Body of pancreas (tissue), 4 donors: ENCODE measurements around the gene CHST3. TPM values are rescaled to one million over a fixed set of nuclear protein-coding genes. Genes with fewer than 3 reads are reported as not detected.

ENCODE experiments used
- ATAC-seq: fragments of 150-250 bp; one replicate; pipeline ENCODE4 v1.9.1; 2016
- DNase-seq, 4 donors: peaks; one replicate each; pipeline ENCODE4 v3.0.0-alpha.2; 2019
- H3K27ac ChIP-seq, 4 donors: fragments of 200-600 bp; sonication (generic); 1 replicate in 3 of 4; 2 replicates in 1 of 4; pipeline versions ENCODE4 v1.5.1 to v1.6.1; 2016 to 2019; ENCODE audit warnings: mild to moderate bottlenecking in 1 of 4, mixed read lengths in 1 of 4, moderate library complexity in 1 of 4
- H3K27me3 ChIP-seq, 2 donors: fragments of 200-600 bp; sonication (generic); one replicate each; pipeline ENCODE4 v1.6.0; 2016; ENCODE audit warnings: mild to moderate bottlenecking in 1 of 2
- H3K36me3 ChIP-seq, 2 donors: fragments of 200-600 bp; sonication (generic); replicated peaks in 1 of 2; 2 replicates each; pipeline ENCODE4 v1.5.1; 2016; ENCODE audit warnings: low read depth in 2 of 2; ENCODE audit not compliant: insufficient read depth in 1 of 2
- H3K4me1 ChIP-seq: fragments of 200-600 bp; sonication (generic); one replicate; pipeline ENCODE4 v1.6.0; 2016
- H3K4me3 ChIP-seq, 2 donors: fragments of 200-600 bp; sonication (generic); 1 replicate in 1 of 2; 2 replicates in 1 of 2; pipeline ENCODE4 v1.5.1; 2016 to 2019
- H3K9me3 ChIP-seq, 3 donors: fragments of 200-600 bp; sonication (generic); 1 replicate in 2 of 3; 2 replicates in 1 of 3; pipeline ENCODE4 v1.5.1; 2016
- POLR2A ChIP-seq, 3 donors: fragments of 450-650 bp; IDR thresholded peaks; one replicate each; pipeline ENCODE4 v1.6.1; 2016; ENCODE audit warnings: antibody characterized with exemption in 3 of 3, mild to moderate bottlenecking in 2 of 3
- WGBS, 2 donors: methylation state at CpG; one replicate each; pipeline ENCODE4 v1.1.5; 2017; 5-methylcytosine and 5-hydroxymethylcytosine counted together
- intact Hi-C: fragments of 100-400 bp; cut with DNase I; formaldehyde crosslinking; loops from one replicate; pipeline ENCODE4 v1.15.1; 2023
- total RNA-seq, 2 donors: library from RNA; depleted of rRNA; stranded (reverse); fragments of >200 nt; gene quantifications; one replicate each; pipeline ENCODE4 v1.1.0, GENCODE V29; 2016
- TF ChIP-seq, protein P1 (sequence below), 7 experiments: fragments of 450-650 bp in 4 of 7; fragments of 200-600 bp in 3 of 7; sonication (generic) in 3 of 7; IDR thresholded peaks; one replicate each; pipeline ENCODE4 v1.5.1; 2016 to 2019; ENCODE audit warnings: antibody characterized with exemption in 7 of 7

Gene CHST3
- total RNA-seq, 2 donors from 2014 or later, result 8.6 to 19.4 TPM

DNA sequence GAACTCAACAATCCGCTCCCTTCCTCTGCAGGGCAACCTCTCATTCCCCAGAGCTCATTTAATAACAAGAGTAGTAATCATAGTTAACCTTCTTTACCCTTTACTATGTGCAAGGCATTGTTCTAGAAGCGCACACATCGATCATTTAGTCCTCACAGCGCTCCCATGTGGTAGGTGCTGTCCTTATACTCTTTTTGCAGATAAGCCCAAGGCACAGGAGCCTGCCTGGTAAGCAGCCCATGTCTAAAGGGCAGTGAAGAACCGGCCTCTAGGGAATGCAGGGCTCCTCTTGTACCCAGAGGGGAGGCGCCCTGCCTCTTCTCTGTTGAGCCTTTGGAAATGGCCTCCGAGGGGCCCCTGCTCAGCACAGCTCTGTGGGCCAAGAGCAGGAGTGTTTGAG is 14.3 kb downstream of the CHST3 start:
- H3K27me3 ChIP-seq, result no peaks in the 10 kb centered on the region
- no peaks in the 10 kb centered on the region for H3K9me3 ChIP-seq
- peak overlapping the region in 3 of 4 donors; percentile 73 to 81 (median 77) for H3K27ac ChIP-seq
- peak in 1 of 4 donors; percentile 27 for DNase-seq
- no peak for ATAC-seq
- intact Hi-C loops, result no loop called here
- peaks cover 96% of the 10 kb centered on the region for H3K4me1 ChIP-seq
- WGBS, 2 donors, result 68 to 71% methylated on average over 6 to 7 of the region's 7 CpGs
- TF ChIP-seq, protein P1, sequence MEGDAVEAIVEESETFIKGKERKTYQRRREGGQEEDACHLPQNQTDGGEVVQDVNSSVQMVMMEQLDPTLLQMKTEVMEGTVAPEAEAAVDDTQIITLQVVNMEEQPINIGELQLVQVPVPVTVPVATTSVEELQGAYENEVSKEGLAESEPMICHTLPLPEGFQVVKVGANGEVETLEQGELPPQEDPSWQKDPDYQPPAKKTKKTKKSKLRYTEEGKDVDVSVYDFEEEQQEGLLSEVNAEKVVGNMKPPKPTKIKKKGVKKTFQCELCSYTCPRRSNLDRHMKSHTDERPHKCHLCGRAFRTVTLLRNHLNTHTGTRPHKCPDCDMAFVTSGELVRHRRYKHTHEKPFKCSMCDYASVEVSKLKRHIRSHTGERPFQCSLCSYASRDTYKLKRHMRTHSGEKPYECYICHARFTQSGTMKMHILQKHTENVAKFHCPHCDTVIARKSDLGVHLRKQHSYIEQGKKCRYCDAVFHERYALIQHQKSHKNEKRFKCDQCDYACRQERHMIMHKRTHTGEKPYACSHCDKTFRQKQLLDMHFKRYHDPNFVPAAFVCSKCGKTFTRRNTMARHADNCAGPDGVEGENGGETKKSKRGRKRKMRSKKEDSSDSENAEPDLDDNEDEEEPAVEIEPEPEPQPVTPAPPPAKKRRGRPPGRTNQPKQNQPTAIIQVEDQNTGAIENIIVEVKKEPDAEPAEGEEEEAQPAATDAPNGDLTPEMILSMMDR (IDR thresholded peaks at IDR 0.05), result peak in 2 of 7 experiments; percentile 1 to 22
- no peak for TF ChIP-seq POLR2A (IDR thresholded peaks at IDR 0.05)
- H3K36me3 ChIP-seq, result no peaks in the 10 kb centered on the region
- H3K4me3 ChIP-seq, result no peak overlapping the region

DNA sequence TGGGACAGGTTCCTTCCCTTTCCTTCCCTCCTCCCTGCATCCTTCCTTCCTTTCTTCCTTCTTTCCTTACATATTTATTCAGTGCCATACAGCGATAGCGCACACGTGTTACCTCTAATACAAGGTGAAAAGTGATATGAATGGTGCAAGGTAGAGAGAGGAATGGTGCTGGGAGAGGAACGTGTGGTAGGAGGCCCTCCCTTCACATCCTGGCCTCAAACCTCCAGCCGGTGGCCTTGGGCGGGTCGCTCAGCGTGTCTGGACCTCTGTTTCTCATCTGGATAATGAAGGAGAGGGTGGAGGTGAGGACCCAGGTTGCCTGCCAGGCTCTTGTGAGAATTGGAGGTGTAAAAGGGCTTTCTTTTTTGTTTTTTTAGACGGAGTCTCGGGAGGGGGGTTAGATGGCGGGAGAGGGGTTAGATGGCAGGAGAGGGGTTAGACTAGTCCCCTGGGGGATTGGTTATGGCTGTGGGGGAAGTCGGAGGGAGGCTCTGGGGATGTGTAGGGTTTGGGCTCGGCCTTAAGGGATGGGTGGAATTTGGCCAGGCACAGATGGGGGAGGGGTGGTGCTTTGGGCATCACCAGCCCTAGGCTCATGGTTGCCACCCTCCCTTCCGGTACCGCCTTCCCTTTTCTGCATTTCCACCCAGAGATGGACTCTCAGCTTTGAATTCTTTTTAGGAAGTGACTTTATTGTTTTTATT is 14.9 kb downstream of the CHST3 start:
- H3K4me3 ChIP-seq, result no peak overlapping the region
- H3K27ac ChIP-seq, result peak overlapping the region; percentile 23 to 81 (median 75)
- intact Hi-C loops, result no loop called here
- TF ChIP-seq, protein P1 (IDR thresholded peaks at IDR 0.05), result no peak
- no peak for TF ChIP-seq POLR2A (IDR thresholded peaks at IDR 0.05)
- H3K4me1 ChIP-seq, result peaks cover 93% of the 10 kb centered on the region
- H3K9me3 ChIP-seq, result no peaks in the 10 kb centered on the region
- WGBS, 2 donors, result 72 to 74% methylated on average over 15 of the region's 15 CpGs
- no peak for DNase-seq
- no peaks in the 10 kb centered on the region for H3K27me3 ChIP-seq
- no peak for ATAC-seq
- H3K36me3 ChIP-seq, result no peaks in the 10 kb centered on the region

DNA sequence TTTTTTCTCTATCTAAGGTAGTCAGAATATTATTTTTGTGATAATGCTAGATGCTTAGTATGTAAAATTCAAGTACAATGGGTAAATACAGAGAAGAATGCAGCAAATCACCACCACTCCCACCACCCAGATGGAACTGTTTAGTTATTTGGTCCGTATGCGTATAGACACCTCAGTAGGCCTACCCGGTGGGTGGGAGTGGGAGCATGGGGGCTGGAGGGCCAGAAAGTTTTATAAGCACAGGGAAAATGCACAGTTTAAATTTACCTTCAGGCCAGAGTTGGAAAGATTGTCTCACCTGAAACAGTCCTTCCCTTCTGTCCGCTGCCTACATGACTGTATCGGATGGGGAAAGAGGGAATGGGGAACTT is 15.5 kb downstream of the CHST3 start:
- ATAC-seq (no peak), DNase-seq (no peak)
- Histone ChIP-seq H3K9me3 (no peaks in the 10 kb centered on the region), H3K4me1 (peaks cover 93% of the 10 kb centered on the region), H3K36me3 (no peaks in the 10 kb centered on the region), H3K27me3 (no peaks in the 10 kb centered on the region), H3K4me3 (no peak overlapping the region), H3K27ac (peak overlapping the region in 3 of 4 donors; percentile 73 to 81 (median 77))
- TF ChIP-seq, protein P1 (IDR thresholded peaks at IDR 0.05), result no peak
- TF ChIP-seq POLR2A (IDR thresholded peaks at IDR 0.05), result no peak
- WGBS, 2 donors, result 85 to 91% methylated on average over 5 of the region's 5 CpGs
- intact Hi-C loops, result no loop called here

DNA sequence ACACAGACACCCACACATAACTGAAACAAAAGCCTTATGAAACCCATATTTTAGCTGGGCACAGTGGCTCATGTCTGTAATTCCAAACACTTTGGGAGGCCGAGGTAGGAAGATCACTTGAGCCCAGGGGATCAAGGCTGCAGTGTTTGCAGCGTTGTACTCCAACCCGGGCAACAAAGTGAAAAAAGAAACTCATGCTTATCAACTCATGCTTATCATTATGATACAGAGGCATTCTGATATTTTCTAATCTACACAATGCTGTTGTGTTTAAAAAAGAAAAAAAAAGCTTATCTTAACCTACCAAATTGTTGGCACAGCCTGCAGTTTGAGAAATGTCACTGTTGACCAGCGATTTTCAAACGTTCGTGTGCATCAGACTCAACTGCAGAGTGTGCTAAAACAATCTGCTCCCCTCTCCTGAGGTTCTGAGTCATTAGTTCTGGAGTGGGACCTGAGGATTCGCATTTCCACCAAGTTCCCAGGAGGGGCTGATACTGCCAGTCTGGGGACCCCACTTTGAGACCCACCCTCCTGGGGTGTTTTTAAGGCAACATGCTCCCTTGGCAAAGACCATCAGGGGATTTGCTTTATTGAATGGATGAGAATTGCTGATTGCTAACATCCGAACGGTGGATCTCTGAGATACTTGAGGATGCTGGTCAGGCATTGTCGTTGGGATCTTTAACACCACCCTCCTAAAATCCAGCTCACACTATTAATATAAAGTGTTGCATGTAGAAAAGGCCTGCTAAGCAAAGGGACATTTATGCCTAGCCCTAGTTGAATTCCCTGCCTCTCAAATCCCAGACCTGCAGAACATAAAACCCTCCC is 16.2 kb downstream of the CHST3 start:
- H3K4me1 ChIP-seq, result peaks cover 93% of the 10 kb centered on the region
- intact Hi-C loops, result no loop called here
- peak; percentile 47 for ATAC-seq
- 30 to 35% methylated on average over 10 of the region's 10 CpGs for WGBS, 2 donors
- H3K4me3 ChIP-seq, result no peak overlapping the region
- peak in 1 of 4 donors; percentile 46 for DNase-seq
- H3K36me3 ChIP-seq, result no peaks in the 10 kb centered on the region
- no peaks in the 10 kb centered on the region for H3K9me3 ChIP-seq
- H3K27ac ChIP-seq, result peak overlapping the region in 3 of 4 donors; percentile 73 to 81 (median 77)
- no peaks in the 10 kb centered on the region for H3K27me3 ChIP-seq
- no peak for TF ChIP-seq POLR2A (IDR thresholded peaks at IDR 0.05)
- TF ChIP-seq, protein P1 (IDR thresholded peaks at IDR 0.05), result no peak
